HL-60/S4 (cell line): ENCODE measurements around the gene CCNL1.

ENCODE experiments used
- in situ Hi-C: fragments of 300-500 bp; cut with MboI; formaldehyde crosslinking; loops from 2 replicates; pipeline ENCODE4 v1.14.3; 2022; ENCODE audit warnings: low sequenced_read_pairs

CCNL1 gene

GRCh38 chr3:157126365-157126764 lies 33.6 kb downstream of the CCNL1 start:
- in situ Hi-C loops: no loop called here

- in situ Hi-C loops: no loop called here
Measured at GRCh38 chr3:157125101-157125500, 34.8 kb downstream of the CCNL1 start.

- in situ Hi-C loops: no loop called here
Measured at GRCh38 chr3:157123621-157124020, 36.3 kb downstream of the CCNL1 start.

DNA sequence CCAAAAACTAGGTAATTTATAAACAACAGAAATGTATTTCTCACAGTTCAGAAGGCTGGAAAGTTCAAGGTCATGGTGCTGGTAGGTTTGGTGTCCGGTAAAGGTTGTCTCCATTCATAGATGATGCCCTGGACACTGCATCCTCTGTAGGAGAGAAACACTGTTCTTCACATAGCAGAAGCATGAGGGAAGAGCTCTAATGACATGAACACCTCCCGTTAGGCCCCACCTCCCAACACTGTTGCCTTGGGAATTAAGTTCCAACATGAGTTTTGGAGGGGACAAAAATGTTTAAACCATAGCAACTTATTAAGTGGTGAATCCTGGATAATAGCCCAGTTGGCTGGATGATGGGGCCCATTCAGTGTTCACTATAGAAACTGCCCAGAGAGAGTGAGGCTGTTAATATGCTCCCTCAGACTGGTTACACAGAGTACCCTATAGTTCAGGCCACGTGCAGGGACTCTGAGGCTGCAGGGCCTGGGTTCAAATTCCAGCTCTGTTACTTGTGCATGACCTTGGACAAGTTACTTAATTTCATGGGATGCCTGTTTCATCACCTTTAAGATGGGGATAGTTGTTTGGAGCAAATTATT lies 37.0 kb downstream of the CCNL1 start:
- in situ Hi-C loops: no loop called here

DNA sequence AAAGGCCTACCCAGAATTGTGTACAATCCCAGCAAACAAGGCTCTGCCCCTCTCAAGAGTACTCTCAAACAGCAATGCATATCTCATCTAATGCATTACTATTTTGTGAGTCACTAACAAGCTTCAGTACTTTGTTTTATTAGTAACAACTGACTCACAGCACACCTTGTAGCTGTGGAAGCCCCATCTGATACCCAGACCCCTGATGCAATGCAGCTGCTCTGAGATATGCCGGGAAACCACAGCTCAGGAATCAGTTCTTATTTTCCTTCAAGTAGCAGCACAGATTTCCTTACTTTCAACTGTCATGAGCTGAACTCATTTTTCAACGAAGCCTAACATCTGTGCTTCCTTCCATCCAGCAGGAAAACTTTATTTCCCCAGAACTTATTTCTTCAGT lies 37.8 kb downstream of the CCNL1 start:
- in situ Hi-C loops: no loop called here

GRCh38 chr3:157121522-157121921 lies 38.4 kb downstream of the CCNL1 start:
- in situ Hi-C loops: no loop called here

GRCh38 chr3:157120071-157120892 lies 39.7 kb downstream of the CCNL1 start:
- in situ Hi-C loops: no loop called here

- in situ Hi-C loops: no loop called here
Measured at GRCh38 chr3:157119369-157119951, 40.5 kb downstream of the CCNL1 start.

DNA sequence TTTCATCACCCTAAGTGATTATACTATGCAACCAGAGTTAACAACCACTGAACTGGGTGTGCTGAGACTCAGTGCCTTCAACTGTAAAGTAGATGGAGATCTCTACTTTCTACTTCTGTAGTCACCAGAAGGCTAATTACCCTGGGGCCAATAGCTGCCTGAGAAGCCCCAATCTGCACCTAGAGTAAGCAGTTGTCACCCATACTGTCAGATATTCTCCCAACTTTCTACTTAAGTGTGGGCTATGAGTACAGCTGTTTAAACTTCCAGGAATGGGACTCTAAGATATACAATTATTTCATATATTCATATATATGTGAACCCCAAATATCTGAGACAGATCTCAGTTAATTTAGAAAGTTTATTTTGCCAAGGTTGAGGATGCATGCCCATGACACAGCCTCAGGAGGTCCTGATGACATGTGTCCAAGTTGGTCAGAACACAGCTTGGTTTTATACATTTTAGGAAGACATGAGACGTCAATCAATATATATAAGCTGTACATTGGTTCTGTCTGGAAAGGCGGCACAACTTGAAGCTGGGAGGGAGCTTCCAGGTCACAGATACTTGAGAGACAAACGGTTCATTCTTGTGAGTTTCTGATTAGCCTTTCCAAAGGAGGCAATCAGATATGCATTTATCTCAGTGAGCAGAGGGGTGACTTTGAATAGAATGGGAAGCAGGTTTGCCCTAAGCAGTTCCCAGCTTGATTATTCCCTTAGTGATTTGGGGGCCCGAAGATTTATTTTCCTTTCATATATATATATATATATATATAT lies 41.9 kb downstream of the CCNL1 start:
- in situ Hi-C loops: no loop called here

DNA sequence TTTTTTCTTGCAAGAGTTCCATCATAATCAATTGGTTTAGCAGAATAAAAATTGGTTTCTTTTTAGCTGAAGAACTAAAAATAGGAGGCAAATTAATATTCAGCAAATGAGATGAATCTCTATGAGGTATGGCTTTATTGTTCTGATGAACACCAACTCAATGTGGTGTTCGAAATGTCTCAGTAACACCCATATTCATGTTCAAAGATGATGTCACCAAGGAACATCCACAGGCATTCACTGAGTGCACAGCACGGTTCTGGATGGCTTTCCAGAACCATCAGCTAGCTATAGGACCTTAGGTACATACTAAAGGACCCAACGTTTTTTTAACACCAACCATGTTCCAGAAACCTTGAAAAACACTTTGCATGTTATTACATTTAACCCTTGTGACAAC lies 42.7 kb downstream of the CCNL1 start:
- in situ Hi-C loops: no loop called here

- in situ Hi-C loops: no loop called here
Measured at GRCh38 chr3:157116017-157116416, 43.9 kb downstream of the CCNL1 start.

GRCh38 chr3:157115069-157116006 lies 44.6 kb downstream of the CCNL1 start:
- in situ Hi-C loops: no loop called here

DNA sequence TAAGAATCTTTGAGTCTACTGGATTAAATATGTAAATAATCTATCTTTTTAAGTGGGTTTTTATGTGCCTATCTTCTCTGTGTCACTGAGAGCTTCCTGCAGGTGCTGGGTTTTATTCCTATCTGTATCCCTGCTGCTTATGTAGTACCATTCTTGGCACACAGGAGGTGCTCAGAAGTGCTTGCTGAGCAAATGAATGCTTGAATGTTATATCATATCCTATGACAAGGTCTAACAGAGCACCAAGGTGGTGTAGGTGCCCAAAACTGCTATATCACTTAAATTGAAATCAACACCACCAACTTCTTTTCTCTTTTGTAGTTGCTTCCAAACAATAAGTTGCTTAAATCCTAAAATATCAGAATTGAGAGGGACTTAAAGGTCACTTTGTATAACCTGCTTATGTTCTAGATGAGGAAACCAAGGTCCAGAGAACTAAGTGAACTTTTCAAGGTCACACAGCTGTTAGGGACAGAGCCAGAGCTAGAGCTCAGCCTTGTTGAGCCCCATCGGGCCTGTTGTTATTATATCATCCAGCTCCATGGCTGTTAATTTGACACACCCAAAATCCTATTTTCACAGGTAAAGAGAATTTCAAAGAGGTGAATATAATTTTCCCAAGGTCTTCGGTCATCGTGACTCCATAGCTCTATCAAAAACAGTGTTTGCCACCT lies 46.0 kb downstream of the CCNL1 start:
- in situ Hi-C loops: no loop called here

- in situ Hi-C loops: no loop called here
Measured at GRCh38 chr3:157112536-157112935, 47.4 kb downstream of the CCNL1 start.

GRCh38 chr3:157111518-157111917 lies 48.4 kb downstream of the CCNL1 start:
- in situ Hi-C loops: no loop called here

GRCh38 chr3:157110761-157111278 lies 49.1 kb downstream of the CCNL1 start:
- in situ Hi-C loops: no loop called here

GRCh38 chr3:157109267-157110141 lies 50.4 kb downstream of the CCNL1 start:
- in situ Hi-C loops: no loop called here

DNA sequence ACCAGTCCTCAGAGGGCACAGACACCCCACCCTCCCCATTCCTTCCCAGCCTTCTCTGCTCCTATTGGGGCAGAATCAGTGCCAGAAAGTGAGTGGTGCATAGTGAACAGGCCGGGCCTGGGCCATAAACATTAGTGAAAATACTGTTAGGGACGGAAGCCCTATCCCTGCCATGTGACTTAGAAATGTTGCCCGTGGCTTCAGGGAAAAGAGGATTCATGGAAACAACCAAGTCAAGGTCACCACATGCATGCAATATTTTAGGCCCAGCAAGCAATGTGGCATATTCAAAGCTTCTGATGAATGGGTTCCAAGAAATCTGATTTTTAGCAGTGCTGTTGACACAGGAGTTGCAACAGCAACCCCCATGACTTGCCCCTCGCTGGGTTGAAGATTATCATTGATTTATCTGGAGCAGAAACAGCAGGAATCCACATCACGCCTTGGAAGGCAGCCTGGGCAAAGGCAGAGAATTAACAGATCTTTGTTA lies 52.3 kb downstream of the CCNL1 start:
- in situ Hi-C loops: no loop called here
